Measurements from ENCODE around the gene NCOA3. TPM values are rescaled to one million over a fixed set of nuclear protein-coding genes. Genes with fewer than 3 reads are reported as not detected.
A peak's percentile ranks its signal among the peaks of the same experiment; 100 is the strongest.
"Not testable (repeated sequence)": the region's sequence is repeated elsewhere in the genome, so short reads cannot be mapped to it uniquely, and the experiment has no call there.

The NCOA3 gene
- total RNA-seq, 1 donor = 53.3 TPM

GRCh38 chr20:47574616-47575364 is 73.1 kb downstream of the NCOA3 start:
- DNase-seq (ENCODE audit: low read depth) = no peak
- H3K4me3 ChIP-seq (ENCODE audit: low read depth, low read length) = no peak overlapping the region
- TF ChIP-seq CTCF (IDR thresholded peaks at IDR 0.05; ENCODE audit: insufficient read depth, low read length) = no peak

- H3K4me3 ChIP-seq (ENCODE audit: low read depth, low read length) = peak overlapping the region; percentile 24
- no peak for TF ChIP-seq CTCF (IDR thresholded peaks at IDR 0.05; ENCODE audit: insufficient read depth, low read length)
- DNase-seq (ENCODE audit: low read depth) = peak; percentile 89
These were observed 74.9 kb downstream of the NCOA3 start for GRCh38 chr20:47576516-47577033.

- no peak for DNase-seq (ENCODE audit: low read depth)
- H3K4me3 ChIP-seq (ENCODE audit: low read depth, low read length) = no peak overlapping the region
- TF ChIP-seq CTCF (IDR thresholded peaks at IDR 0.05; ENCODE audit: insufficient read depth, low read length) = no peak
These were observed 75.6 kb downstream of the NCOA3 start for GRCh38 chr20:47577314-47577713.

- TF ChIP-seq CTCF (IDR thresholded peaks at IDR 0.05; ENCODE audit: insufficient read depth, low read length) = no peak
- no peak overlapping the region for H3K4me3 ChIP-seq (ENCODE audit: low read depth, low read length)
- peak; percentile 74 for DNase-seq (ENCODE audit: low read depth)
These were observed 76.9 kb downstream of the NCOA3 start for GRCh38 chr20:47578543-47578942.

- DNase-seq (ENCODE audit: low read depth); H3K4me3 ChIP-seq (ENCODE audit: low read depth, low read length): not testable (repeated sequence)
These were observed 79.0 kb downstream of the NCOA3 start for GRCh38 chr20:47580686-47581085.

GRCh38 chr20:47581090-47581489 is 79.4 kb downstream of the NCOA3 start:
- no peak overlapping the region for H3K4me3 ChIP-seq (ENCODE audit: low read depth, low read length)
- no peak for DNase-seq (ENCODE audit: low read depth)
- TF ChIP-seq CTCF (IDR thresholded peaks at IDR 0.05; ENCODE audit: insufficient read depth, low read length) = no peak

- no peak for TF ChIP-seq CTCF (IDR thresholded peaks at IDR 0.05; ENCODE audit: insufficient read depth, low read length)
- no peak for DNase-seq (ENCODE audit: low read depth)
- H3K4me3 ChIP-seq (ENCODE audit: low read depth, low read length) = no peak overlapping the region
These were observed 81.9 kb downstream of the NCOA3 start for GRCh38 chr20:47583551-47583950.

Measured in fibroblast of the aortic adventitia (primary cell).